ENCODE results near the gene ZNF354B. TPM values are rescaled to one million over a fixed set of nuclear protein-coding genes. Genes with fewer than 3 reads are reported as not detected.
"Not testable (repeated sequence)": the region's sequence is repeated elsewhere in the genome, so short reads cannot be mapped to it uniquely, and the experiment has no call there.

ZNF354B gene
- total and polyA plus RNA-seq, 12 donors: 3.4 to 12.1 (median 7.4) TPM

DNA sequence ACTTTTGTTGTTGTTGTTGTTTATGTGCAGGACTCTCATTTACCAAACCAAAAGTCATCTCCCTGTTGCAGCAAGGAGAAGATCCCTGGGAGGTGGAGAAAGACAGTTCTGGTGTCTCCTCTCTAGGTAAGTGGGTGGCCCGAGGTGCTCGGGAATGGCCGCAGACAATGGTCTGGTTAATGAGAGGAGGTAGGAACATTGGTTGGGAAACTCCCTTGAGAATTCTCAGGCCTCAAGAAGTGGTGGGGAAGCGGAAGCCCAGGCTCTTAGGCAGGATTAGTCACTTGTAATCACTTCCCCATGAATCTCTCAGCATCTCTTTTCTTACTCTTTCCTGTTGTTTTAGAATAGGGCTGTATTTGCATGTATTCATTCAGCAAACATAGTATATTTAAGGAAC, 7.2 kb downstream of the ZNF354B start:
- DNase-seq (no peak), ATAC-seq (no peak)
- no peak overlapping the region for H3K27ac ChIP-seq
- intact Hi-C loops (cut with DNase I): loop anchor here in 2 of 10 donors (10.0 kb wide), 2 partner anchors 132 to 158 kb away; partner anchors contain the start of genes ZNF354A (in 1 of the 2) and ZNF879 (in 1 of the 2)
- no peaks in the 10 kb centered on the region for H3K27me3 ChIP-seq
- 75 to 77% methylated on average over 4 of the region's 4 CpGs for WGBS, 2 donors
- TF ChIP-seq, protein P1, sequence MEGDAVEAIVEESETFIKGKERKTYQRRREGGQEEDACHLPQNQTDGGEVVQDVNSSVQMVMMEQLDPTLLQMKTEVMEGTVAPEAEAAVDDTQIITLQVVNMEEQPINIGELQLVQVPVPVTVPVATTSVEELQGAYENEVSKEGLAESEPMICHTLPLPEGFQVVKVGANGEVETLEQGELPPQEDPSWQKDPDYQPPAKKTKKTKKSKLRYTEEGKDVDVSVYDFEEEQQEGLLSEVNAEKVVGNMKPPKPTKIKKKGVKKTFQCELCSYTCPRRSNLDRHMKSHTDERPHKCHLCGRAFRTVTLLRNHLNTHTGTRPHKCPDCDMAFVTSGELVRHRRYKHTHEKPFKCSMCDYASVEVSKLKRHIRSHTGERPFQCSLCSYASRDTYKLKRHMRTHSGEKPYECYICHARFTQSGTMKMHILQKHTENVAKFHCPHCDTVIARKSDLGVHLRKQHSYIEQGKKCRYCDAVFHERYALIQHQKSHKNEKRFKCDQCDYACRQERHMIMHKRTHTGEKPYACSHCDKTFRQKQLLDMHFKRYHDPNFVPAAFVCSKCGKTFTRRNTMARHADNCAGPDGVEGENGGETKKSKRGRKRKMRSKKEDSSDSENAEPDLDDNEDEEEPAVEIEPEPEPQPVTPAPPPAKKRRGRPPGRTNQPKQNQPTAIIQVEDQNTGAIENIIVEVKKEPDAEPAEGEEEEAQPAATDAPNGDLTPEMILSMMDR (IDR thresholded peaks at IDR 0.05): no peak
- peaks cover 0 to 19% (median under 1%) of the 10 kb centered on the region in 11 donors for H3K9me3 ChIP-seq
- H3K36me3 ChIP-seq: peaks cover 0 to 98% (median 54%) of the 10 kb centered on the region in 9 donors
- peaks cover 0 to 13% (median 10%) of the 10 kb centered on the region in 9 donors for H3K4me1 ChIP-seq
- H3K4me3 ChIP-seq: no peak overlapping the region

DNA sequence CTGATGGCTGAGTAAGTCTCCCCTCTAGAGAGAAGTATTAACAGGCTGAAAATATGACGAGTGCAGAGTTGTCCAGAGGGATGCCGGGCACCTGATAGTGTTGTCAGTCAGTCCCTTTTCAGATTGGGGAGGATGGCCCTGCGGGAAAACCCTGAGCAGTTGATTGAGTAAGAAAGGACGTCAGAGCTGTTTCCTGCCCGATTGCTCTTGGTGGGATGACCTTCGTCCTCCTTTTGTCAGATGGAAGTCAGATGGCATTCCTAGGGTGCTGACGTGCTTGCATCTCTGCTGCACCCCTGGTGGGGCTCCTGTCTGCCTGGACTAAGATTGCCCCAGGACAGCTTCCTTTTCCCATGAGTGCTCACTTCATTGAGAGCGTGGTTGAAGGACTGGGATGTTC, 9.8 kb downstream of the ZNF354B start:
- H3K27ac ChIP-seq: no peak overlapping the region
- H3K4me1 ChIP-seq: no peaks in the 10 kb centered on the region
- 58 to 68% methylated on average over 8 of the region's 8 CpGs for WGBS, 2 donors
- H3K27me3 ChIP-seq: no peaks in the 10 kb centered on the region
- no peak overlapping the region for H3K4me3 ChIP-seq
- ATAC-seq: peak in 1 of 8 donors; percentile 51
- intact Hi-C loops (cut with DNase I): loop anchor here in 2 of 10 donors (10.0 kb wide), 2 partner anchors 135 to 155 kb away; partner anchors contain the start of genes ZNF354A (in 1 of the 2) and ZNF879 (in 1 of the 2)
- no peak for DNase-seq
- peaks cover 0 to 45% (median 21%) of the 10 kb centered on the region in 11 donors for H3K9me3 ChIP-seq
- peaks cover 0 to 98% (median 74%) of the 10 kb centered on the region in 9 donors for H3K36me3 ChIP-seq
- TF ChIP-seq, protein P1 (IDR thresholded peaks at IDR 0.05): no peak

DNA sequence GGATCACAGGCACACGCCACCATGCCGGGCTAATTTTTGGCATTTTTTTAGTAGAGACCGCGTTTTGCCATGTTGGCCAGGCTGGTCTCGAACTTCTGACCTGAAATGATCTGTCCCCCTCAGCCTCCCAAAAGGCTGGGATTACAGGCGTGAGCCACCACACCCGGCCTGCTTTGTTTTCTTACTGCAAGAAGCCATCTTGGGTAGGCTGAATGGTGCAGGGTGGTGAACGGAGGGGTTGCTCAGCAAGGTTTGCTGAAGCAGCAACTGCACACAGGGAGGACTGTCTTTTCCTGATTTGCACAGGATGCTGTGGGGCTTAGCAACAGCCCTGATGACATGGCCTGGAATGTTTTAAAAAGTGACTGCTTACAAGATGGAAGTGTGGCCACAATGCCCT, 10.7 kb downstream of the ZNF354B start:
- no peak overlapping the region for H3K4me3 ChIP-seq
- ATAC-seq (no peak), DNase-seq (no peak)
- no peaks in the 10 kb centered on the region for H3K27me3 ChIP-seq
- peaks cover 0 to 53% (median 27%) of the 10 kb centered on the region in 11 donors for H3K9me3 ChIP-seq
- 98% methylated on average over 8 of the region's 8 CpGs for WGBS, 2 donors
- intact Hi-C loops (cut with DNase I): no loop called here
- TF ChIP-seq, protein P1 (IDR thresholded peaks at IDR 0.05): no peak
- H3K27ac ChIP-seq: no peak overlapping the region
- no peaks in the 10 kb centered on the region for H3K4me1 ChIP-seq
- H3K36me3 ChIP-seq: peaks cover 0 to 98% (median 82%) of the 10 kb centered on the region in 9 donors

DNA sequence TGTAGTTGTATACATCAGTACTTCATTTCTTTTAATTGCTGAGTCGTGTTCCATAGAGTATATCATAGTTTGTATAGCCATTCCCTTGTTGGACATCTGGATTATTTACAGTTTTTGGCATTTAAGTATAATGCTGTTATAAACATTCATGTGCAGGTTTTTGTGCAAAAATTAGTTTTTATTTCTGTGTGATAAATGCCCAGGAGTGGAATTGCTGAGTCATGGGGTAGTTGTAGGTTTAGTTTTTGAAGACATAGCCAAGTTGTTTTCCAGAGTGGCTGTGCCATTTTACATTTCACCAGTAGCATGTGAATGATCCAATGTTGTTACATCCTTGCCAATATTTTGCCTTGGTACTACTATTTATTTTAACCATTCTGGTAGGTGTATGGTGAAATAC, 12.5 kb downstream of the ZNF354B start:
- intact Hi-C loops (cut with DNase I): no loop called here
- DNase-seq (no peak), ATAC-seq (no peak)
- no peak overlapping the region for H3K27ac ChIP-seq
- no peaks in the 10 kb centered on the region for H3K27me3 ChIP-seq
- WGBS, 2 donors: 98 to 100% methylated on average over 1 of the region's 1 CpG
- H3K36me3 ChIP-seq: peaks cover 0 to 98% (median 81%) of the 10 kb centered on the region in 9 donors
- TF ChIP-seq, protein P1 (IDR thresholded peaks at IDR 0.05): no peak
- no peaks in the 10 kb centered on the region for H3K4me1 ChIP-seq
- peaks cover 0 to 72% (median 44%) of the 10 kb centered on the region in 11 donors for H3K9me3 ChIP-seq
- H3K4me3 ChIP-seq: no peak overlapping the region

DNA sequence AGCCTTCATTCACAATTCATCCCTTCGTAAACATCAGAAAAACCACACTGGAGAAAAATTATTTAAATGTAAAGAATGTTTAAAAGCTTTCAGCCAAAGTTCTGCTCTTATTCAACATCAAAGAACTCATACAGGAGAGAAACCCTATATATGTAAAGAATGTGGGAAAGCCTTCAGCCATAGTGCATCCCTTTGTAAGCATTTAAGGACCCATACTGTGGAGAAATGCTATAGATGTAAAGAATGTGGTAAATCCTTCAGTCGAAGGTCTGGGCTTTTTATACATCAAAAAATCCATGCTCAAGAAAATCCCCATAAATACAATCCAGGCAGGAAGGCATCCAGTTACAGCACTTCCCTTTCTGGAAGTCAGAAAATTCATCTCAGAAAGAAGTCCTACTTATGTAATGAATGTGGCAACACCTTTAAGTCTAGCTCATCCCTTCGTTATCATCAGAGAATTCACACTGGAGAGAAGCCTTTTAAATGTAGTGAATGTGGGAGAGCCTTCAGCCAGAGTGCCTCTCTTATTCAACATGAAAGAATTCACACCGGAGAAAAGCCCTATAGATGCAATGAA, 23.5 kb downstream of the ZNF354B start:
- H3K27ac ChIP-seq; intact Hi-C loops (cut with DNase I); H3K4me1 ChIP-seq; H3K27me3 ChIP-seq; ATAC-seq; H3K4me3 ChIP-seq; DNase-seq: not testable (repeated sequence)
- WGBS, 2 donors: 98% methylated on average over 4 of the region's 4 CpGs
- Histone ChIP-seq H3K36me3 (peaks cover 0 to 100% (median 80%) of the 10 kb centered on the region in 9 donors), H3K9me3 (peaks cover 5 to 100% (median 81%) of the 10 kb centered on the region in 11 donors)
